ENCODE data around the gene CTCF.

GRCh38 chr16:67571981-67572431 lies 9.7 kb downstream of the CTCF start:
- no peak for TF ChIP-seq POLR2A (IDR thresholded peaks at IDR 0.05)
- TF ChIP-seq, protein P1, sequence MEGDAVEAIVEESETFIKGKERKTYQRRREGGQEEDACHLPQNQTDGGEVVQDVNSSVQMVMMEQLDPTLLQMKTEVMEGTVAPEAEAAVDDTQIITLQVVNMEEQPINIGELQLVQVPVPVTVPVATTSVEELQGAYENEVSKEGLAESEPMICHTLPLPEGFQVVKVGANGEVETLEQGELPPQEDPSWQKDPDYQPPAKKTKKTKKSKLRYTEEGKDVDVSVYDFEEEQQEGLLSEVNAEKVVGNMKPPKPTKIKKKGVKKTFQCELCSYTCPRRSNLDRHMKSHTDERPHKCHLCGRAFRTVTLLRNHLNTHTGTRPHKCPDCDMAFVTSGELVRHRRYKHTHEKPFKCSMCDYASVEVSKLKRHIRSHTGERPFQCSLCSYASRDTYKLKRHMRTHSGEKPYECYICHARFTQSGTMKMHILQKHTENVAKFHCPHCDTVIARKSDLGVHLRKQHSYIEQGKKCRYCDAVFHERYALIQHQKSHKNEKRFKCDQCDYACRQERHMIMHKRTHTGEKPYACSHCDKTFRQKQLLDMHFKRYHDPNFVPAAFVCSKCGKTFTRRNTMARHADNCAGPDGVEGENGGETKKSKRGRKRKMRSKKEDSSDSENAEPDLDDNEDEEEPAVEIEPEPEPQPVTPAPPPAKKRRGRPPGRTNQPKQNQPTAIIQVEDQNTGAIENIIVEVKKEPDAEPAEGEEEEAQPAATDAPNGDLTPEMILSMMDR (IDR thresholded peaks at IDR 0.05): no peak
- TF ChIP-seq POLR2AphosphoS5 (IDR thresholded peaks at IDR 0.05; ENCODE audit: insufficient read depth in 1 of 2, low read depth in 1 of 2): no peak
